Left lung (tissue), 10 donors: Measurements from ENCODE around the gene ZNF354C. TPM values are rescaled to one million over a fixed set of nuclear protein-coding genes. Genes with fewer than 3 reads are reported as not detected.

Source experiments
- ATAC-seq: fragments of 200-7000 bp; cut with Tn5 transposase; one replicate; pipeline ENCODE4 v1.9.1; 2020; ENCODE audit warnings: moderate library complexity
- DNase-seq, 4 donors: peaks; one replicate each; pipeline ENCODE4 v3.0.0-alpha.2; 2013 to 2020
- H3K27ac ChIP-seq, 2 donors: fragments of 200-600 bp; sonication (generic) in 1 of 2; one replicate each; pipeline versions ENCODE4 v1.5.0 to v1.8.0; 2020 to 2021
- H3K27me3 ChIP-seq, 2 donors: fragments of 200-600 bp; sonication (generic) in 1 of 2; one replicate each; pipeline versions ENCODE4 v1.5.0 to v1.8.0; 2020 to 2021
- H3K36me3 ChIP-seq, 2 donors: fragments of 200-600 bp; sonication (generic) in 1 of 2; one replicate each; pipeline versions ENCODE4 v1.5.0 to v1.8.0; 2020 to 2021
- H3K4me1 ChIP-seq, 2 donors: fragments of 200-600 bp; one replicate each; pipeline ENCODE4 v1.8.0; 2021
- H3K4me3 ChIP-seq, 2 donors: fragments of 200-600 bp; sonication (generic) in 1 of 2; one replicate each; pipeline versions ENCODE4 v1.5.0 to v1.8.0; 2020 to 2021; ENCODE audit warnings: mild to moderate bottlenecking in 1 of 2
- H3K9me3 ChIP-seq, 2 donors: fragments of 200-600 bp; sonication (generic) in 1 of 2; one replicate each; pipeline versions ENCODE4 v1.5.0 to v1.8.0; 2020 to 2021
- CTCF ChIP-seq, 2 donors: fragments of 200-600 bp; sonication (generic) in 1 of 2; IDR thresholded peaks; one replicate each; pipeline versions ENCODE4 v1.5.0 to v1.8.0; 2021; ENCODE audit warnings: antibody characterized with exemption in 2 of 2
- intact Hi-C, 2 donors: fragments of 100-400 bp; cut with DNase I; formaldehyde crosslinking; loops; one replicate each; pipeline versions ENCODE4 v1.11.2 to v1.14.2; 2022
- polyA plus RNA-seq, 6 donors: library from polyadenylated mRNA; unstranded; fragments of 120-200 nt; gene quantifications; one replicate each; pipeline ENCODE4 v1.2.1, GENCODE V29; 2013; ENCODE audit not compliant: insufficient read length in 6 of 6
- total RNA-seq, 2 donors: library from RNA; stranded (reverse); fragmentation: NEBNext Ultra II Directional; extraction: Animal tissue kit (Norgen Biotek cat#: 25700); gene quantifications; one replicate each; pipeline ENCODE4 v1.2.1, GENCODE V29; 2021
- donor health status: DM: no; HTN: yes; CAD: no.
- donor health status: DM: no; HTN: no; CAD: no.

Gene ZNF354C
- total and polyA plus RNA-seq, 8 donors, result 5.2 to 18.8 (median 15.9) TPM

DNA sequence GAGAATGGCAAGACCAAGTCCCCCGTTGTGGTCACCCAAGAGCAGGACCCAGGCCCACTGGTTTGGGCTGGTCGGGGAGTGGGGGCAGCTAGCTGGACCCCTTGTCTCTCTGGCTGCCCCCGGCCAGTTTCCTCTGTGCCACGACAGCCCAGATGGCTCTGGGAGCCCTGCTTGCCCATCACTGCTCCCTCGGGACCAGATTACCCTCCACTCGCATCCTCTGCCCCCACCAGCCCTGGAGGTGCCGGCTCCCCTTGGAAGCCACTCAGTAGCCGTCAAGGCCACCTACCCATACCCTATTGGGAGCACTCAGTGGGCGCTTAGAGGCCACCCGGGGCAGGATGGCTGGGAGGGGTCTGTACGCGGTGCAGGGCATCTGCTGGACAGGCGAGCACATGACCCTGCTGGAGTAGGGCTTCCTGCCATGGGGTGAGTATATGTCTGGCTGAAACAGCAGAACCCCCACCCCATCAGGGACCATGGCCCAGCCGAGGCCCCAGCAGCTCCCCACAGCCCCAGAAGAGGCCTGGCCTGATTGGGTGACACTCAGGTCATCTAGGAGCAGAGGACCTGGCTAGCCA, 70.0 kb downstream of the ZNF354C start:
- Histone ChIP-seq H3K27ac (no peak overlapping the region), H3K9me3 (peaks cover 0 to 11% of the 10 kb centered on the region in 2 donors), H3K27me3 (peaks cover 0 to 4% of the 10 kb centered on the region in 2 donors), H3K36me3 (peaks cover 0 to 36% of the 10 kb centered on the region in 2 donors), H3K4me3 (no peak overlapping the region), H3K4me1 (no peaks in the 10 kb centered on the region)
- ATAC-seq, result no peak
- intact Hi-C loops, result no loop called here
- peak in 1 of 4 donors; percentile 55 for DNase-seq
- TF ChIP-seq CTCF (IDR thresholded peaks at IDR 0.05), result no peak

GRCh38 chr5:179131321-179131835, 71.2 kb downstream of the ZNF354C start:
- ATAC-seq (no peak), DNase-seq (no peak)
- Histone ChIP-seq H3K27ac (no peak overlapping the region), H3K9me3 (no peaks in the 10 kb centered on the region), H3K4me1 (no peaks in the 10 kb centered on the region), H3K27me3 (peaks cover 0 to 9% of the 10 kb centered on the region in 2 donors), H3K36me3 (peaks cover 0 to 27% of the 10 kb centered on the region in 2 donors), H3K4me3 (no peak overlapping the region)
- intact Hi-C loops, result no loop called here
- no peak for TF ChIP-seq CTCF (IDR thresholded peaks at IDR 0.05)

GRCh38 chr5:179131886-179132585, 71.9 kb downstream of the ZNF354C start:
- ATAC-seq (no peak), DNase-seq (peak in 1 of 4 donors; percentile 42)
- Histone ChIP-seq H3K36me3 (peaks cover 0 to 27% of the 10 kb centered on the region in 2 donors), H3K27ac (no peak overlapping the region), H3K4me1 (no peaks in the 10 kb centered on the region), H3K27me3 (peaks cover 0 to 9% of the 10 kb centered on the region in 2 donors), H3K9me3 (no peaks in the 10 kb centered on the region), H3K4me3 (no peak overlapping the region)
- TF ChIP-seq CTCF (IDR thresholded peaks at IDR 0.05), result no peak
- intact Hi-C loops, result no loop called here

DNA sequence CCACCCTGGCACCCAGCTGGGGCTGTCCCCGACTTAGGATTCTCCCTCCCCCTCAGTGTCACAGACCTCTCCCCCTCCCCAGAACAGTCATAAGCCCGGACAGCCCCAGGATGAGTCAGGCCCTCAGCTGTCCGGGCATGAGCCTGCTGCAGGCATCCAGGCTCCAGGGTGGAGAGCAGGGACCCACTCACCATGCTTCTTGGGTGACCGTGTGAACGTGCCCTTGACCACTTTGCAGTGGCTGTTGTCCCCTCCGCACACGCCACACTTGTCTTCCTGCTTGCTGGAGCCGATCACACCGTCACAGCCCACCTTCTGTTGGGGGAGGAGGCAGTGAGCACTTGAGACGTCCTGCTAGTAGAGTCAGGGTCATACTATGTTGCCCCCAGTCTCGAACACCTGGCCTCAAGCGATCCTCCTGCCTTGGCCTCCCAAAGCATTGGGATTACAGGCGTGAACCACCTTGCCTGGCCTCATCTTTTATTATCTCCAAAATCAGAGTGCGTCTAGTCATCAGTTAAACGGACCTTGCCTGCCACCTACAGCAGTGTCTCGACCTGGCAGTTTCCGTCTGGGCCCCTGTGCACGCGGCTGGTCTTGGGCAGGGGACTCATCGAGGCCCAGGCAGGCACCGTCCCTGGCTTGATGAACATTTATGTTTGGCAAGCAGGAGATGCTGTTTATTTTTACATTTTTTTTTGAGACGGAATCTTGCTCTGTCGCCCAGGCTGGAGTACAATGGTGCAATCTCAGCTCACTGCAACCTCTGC, 72.6 kb downstream of the ZNF354C start:
- Histone ChIP-seq H3K36me3 (peaks cover 0 to 22% of the 10 kb centered on the region in 2 donors), H3K4me1 (no peaks in the 10 kb centered on the region), H3K9me3 (no peaks in the 10 kb centered on the region), H3K27ac (no peak overlapping the region), H3K4me3 (no peak overlapping the region), H3K27me3 (peaks cover 0 to 9% of the 10 kb centered on the region in 2 donors)
- DNase-seq, result no peak
- ATAC-seq, result no peak
- TF ChIP-seq CTCF (IDR thresholded peaks at IDR 0.05), result no peak
- intact Hi-C loops, result no loop called here

Other genes with a start within 250 kb of the ZNF354C start
- gene ZNF354B, start 200.4 kb upstream of the ZNF354C start, total RNA-seq, result 10 to 100 TPM; 13.3 to 15.5 TPM
- gene ZNF354B, start 200.4 kb upstream of the ZNF354C start, polyA plus RNA-seq, result 10 to 100 TPM; 23.1 to 32.9 (median 27.5) TPM
- 1 to 10 TPM; 1.2 to 1.8 TPM for gene ZFP2, start 164.5 kb upstream of the ZNF354C start, total RNA-seq
- 1 to 10 TPM; 5.9 to 8.9 (median 6.5) TPM for gene ZFP2, start 164.5 kb upstream of the ZNF354C start, polyA plus RNA-seq
- gene ZNF454, start 119.2 kb upstream of the ZNF354C start, total RNA-seq, result 1 to 10 TPM; 3.4 to 4.2 TPM
- 10 to 100 TPM in 3 of 6 donors, 1 to 10 TPM in 3; 7.7 to 11.0 (median 10.0) TPM for gene ZNF454, start 119.2 kb upstream of the ZNF354C start, polyA plus RNA-seq
- not detected for gene GRM6, start 65.1 kb upstream of the ZNF354C start, total RNA-seq
- gene GRM6, start 65.1 kb upstream of the ZNF354C start, polyA plus RNA-seq, result 1 to 10 TPM; 1.4 to 2.5 (median 1.7) TPM
- gene ZNF879, start 36.6 kb upstream of the ZNF354C start, total RNA-seq, result 1 to 10 TPM; 4.5 to 4.7 TPM
- gene ZNF879, start 36.6 kb upstream of the ZNF354C start, polyA plus RNA-seq, result 1 to 10 TPM; 4.6 to 6.8 (median 5.5) TPM